Central memory CD4-positive, alpha-beta T cell (primary cell): Measurements from ENCODE around the gene MEST.
A peak's percentile ranks its signal among the peaks of the same experiment; 100 is the strongest.
"Not testable (repeated sequence)": the region's sequence is repeated elsewhere in the genome, so short reads cannot be mapped to it uniquely, and the experiment has no call there.

ENCODE experiments used
- DNase-seq: peaks from one replicate; pipeline ENCODE4 v3.0.0; 2022
- total RNA-seq, 3 experiments: gene quantifications; one replicate each; lab custom pipeline; 2026; lab: John Stamatoyannopoulos, UW

Gene MEST
- 2.1 to 5.6 (median 2.7) reads per million in 3 experiments for total RNA-seq

- no peak for DNase-seq
Observed at GRCh38 chr7:130491841-130492522, at the start of gene MEST. Gene MEST, plus strand, starts transcription at chr7:130492085. Its CDS starts 229 bp downstream, at chr7:130492314.

- DNase-seq: no peak
Observed at GRCh38 chr7:130442601-130443000, 49.3 kb upstream of the MEST start.

GRCh38 chr7:130444234-130444633 is 47.7 kb upstream of the MEST start:
- DNase-seq: no peak

- DNase-seq: no peak
Observed at GRCh38 chr7:130444751-130445407, 47.0 kb upstream of the MEST start.

- no peak for DNase-seq
Observed at GRCh38 chr7:130446259-130446658, 45.6 kb upstream of the MEST start.

- DNase-seq: not testable (repeated sequence)
Observed at GRCh38 chr7:130451344-130451743, 40.5 kb upstream of the MEST start.

GRCh38 chr7:130452951-130453350 is 38.9 kb upstream of the MEST start:
- no peak for DNase-seq

GRCh38 chr7:130454959-130455358 is 36.9 kb upstream of the MEST start:
- DNase-seq: no peak

GRCh38 chr7:130458257-130458656 is 33.6 kb upstream of the MEST start:
- DNase-seq: peak; percentile 3

- DNase-seq: no peak
Observed at GRCh38 chr7:130461272-130461671, 30.6 kb upstream of the MEST start.

- no peak for DNase-seq
Observed at GRCh38 chr7:130463553-130464434, 28.1 kb upstream of the MEST start.

- no peak for DNase-seq
Observed at GRCh38 chr7:130468612-130469011, 23.3 kb upstream of the MEST start.

- no peak for DNase-seq
Observed at GRCh38 chr7:130471974-130472373, 19.9 kb upstream of the MEST start.

GRCh38 chr7:130473289-130473688 is 18.6 kb upstream of the MEST start:
- no peak for DNase-seq

- DNase-seq: no peak
Observed at GRCh38 chr7:130473876-130474275, 18.0 kb upstream of the MEST start.

- no peak for DNase-seq
Observed at GRCh38 chr7:130475776-130476175, 16.1 kb upstream of the MEST start.

- DNase-seq: no peak
Observed at GRCh38 chr7:130476297-130477150, 15.4 kb upstream of the MEST start.

- no peak for DNase-seq
Observed at GRCh38 chr7:130478991-130479390, 12.9 kb upstream of the MEST start.

GRCh38 chr7:130479716-130480400 is 12.0 kb upstream of the MEST start:
- no peak for DNase-seq

- DNase-seq: no peak
Observed at GRCh38 chr7:130481898-130482297, 10.0 kb upstream of the MEST start.

GRCh38 chr7:130483031-130483430 is 8.9 kb upstream of the MEST start:
- DNase-seq: no peak

- no peak for DNase-seq
Observed at GRCh38 chr7:130485734-130486113, 6.2 kb upstream of the MEST start.
